PFSK-1 (cell line): ENCODE data around the gene ABTB1.

ENCODE experiments used
- FOXP2 ChIP-seq: optimal IDR thresholded peaks from 2 replicates; pipeline ENCODE3; 2011; ENCODE audit warnings: borderline replicate concordance, control low read depth, inconsistent platforms; ENCODE audit not compliant: insufficient read depth; ENCODE audit errors: extremely low read length, extremely low read depth
- POLR2AphosphoS5 ChIP-seq: IDR thresholded peaks from 2 replicates; pipeline ENCODE4 v1.6.1; 2012; ENCODE audit warnings: low read depth, mild to moderate bottlenecking, control low read depth, low read length, moderate library complexity
- SIN3A ChIP-seq: IDR thresholded peaks from 2 replicates; pipeline ENCODE4 v1.6.1; 2012; ENCODE audit warnings: mild to moderate bottlenecking, low read length, moderate library complexity, borderline replicate concordance; ENCODE audit not compliant: insufficient read depth
- TAF1 ChIP-seq: IDR thresholded peaks from 2 replicates; pipeline ENCODE4 v1.6.1; 2012; ENCODE audit warnings: low read length, control low read depth, borderline replicate concordance; ENCODE audit not compliant: insufficient read depth
- TF ChIP-seq, protein P1 (sequence below), 2 experiments: IDR thresholded peaks; 2 replicates each; pipeline versions ENCODE4 v1.6.1 to v1.8.0; 2011 to 2012; ENCODE audit warnings: low read depth in 2 of 2, low read length in 2 of 2, control low read depth in 1 of 2, inconsistent platforms in 1 of 2, mild to moderate bottlenecking in 1 of 2, moderate library complexity in 1 of 2; ENCODE audit not compliant: insufficient read depth in 1 of 2

DNA sequence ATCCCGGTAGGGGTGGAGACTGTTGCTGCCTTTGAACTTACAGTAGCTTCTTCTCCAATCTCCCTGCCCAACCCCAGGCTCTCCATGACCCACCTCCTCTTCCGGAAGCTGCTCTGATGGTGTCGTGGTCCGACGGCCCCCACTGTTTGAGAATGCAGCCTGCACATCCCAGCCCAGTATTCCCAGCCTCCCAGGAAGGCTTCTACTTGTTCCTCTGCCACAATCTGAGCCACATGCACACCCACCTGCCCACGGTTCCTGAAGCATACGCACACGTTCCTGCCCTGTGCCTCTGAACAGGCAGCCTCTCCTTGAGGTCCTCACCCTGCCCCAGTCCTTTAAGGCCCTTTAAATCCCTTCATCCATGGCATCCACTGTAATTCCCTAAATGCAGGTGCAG, 57.4 kb downstream of the ABTB1 start:
- no peak for TF ChIP-seq SIN3A
- TF ChIP-seq POLR2AphosphoS5, result no peak
- no peak for TF ChIP-seq TAF1
- TF ChIP-seq, protein P1, sequence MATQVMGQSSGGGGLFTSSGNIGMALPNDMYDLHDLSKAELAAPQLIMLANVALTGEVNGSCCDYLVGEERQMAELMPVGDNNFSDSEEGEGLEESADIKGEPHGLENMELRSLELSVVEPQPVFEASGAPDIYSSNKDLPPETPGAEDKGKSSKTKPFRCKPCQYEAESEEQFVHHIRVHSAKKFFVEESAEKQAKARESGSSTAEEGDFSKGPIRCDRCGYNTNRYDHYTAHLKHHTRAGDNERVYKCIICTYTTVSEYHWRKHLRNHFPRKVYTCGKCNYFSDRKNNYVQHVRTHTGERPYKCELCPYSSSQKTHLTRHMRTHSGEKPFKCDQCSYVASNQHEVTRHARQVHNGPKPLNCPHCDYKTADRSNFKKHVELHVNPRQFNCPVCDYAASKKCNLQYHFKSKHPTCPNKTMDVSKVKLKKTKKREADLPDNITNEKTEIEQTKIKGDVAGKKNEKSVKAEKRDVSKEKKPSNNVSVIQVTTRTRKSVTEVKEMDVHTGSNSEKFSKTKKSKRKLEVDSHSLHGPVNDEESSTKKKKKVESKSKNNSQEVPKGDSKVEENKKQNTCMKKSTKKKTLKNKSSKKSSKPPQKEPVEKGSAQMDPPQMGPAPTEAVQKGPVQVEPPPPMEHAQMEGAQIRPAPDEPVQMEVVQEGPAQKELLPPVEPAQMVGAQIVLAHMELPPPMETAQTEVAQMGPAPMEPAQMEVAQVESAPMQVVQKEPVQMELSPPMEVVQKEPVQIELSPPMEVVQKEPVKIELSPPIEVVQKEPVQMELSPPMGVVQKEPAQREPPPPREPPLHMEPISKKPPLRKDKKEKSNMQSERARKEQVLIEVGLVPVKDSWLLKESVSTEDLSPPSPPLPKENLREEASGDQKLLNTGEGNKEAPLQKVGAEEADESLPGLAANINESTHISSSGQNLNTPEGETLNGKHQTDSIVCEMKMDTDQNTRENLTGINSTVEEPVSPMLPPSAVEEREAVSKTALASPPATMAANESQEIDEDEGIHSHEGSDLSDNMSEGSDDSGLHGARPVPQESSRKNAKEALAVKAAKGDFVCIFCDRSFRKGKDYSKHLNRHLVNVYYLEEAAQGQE (IDR thresholded peaks at IDR 0.05; ENCODE audit: insufficient read depth in 1 of 2, low read depth in 2 of 2, low read length in 2 of 2), result no peak
- no peak for TF ChIP-seq FOXP2
